CD8-positive, alpha-beta memory T cell (primary cell): ENCODE measurements around the gene ACTR3C. TPM values are rescaled to one million over a fixed set of nuclear protein-coding genes. Genes with fewer than 3 reads are reported as not detected.
A peak's percentile ranks its signal among the peaks of the same experiment; 100 is the strongest.
"Not testable (repeated sequence)": the region's sequence is repeated elsewhere in the genome, so short reads cannot be mapped to it uniquely, and the experiment has no call there.

Source experiments
- CTCF ChIA-PET: fragments of 350-600 bp; sonication (Branson Sonifier 250); formaldehyde crosslinking; loops from one replicate; lab custom pipeline; 2021; ENCODE audit warnings: antibody characterized with exemption; lab: Charles Lee
- POLR2A ChIA-PET: fragments of 350-600 bp; sonication (Branson Sonifier 250); formaldehyde crosslinking; loops from one replicate; lab custom pipeline; 2021; ENCODE audit warnings: antibody characterized with exemption; lab: Charles Lee
- DNase-seq, 5 donors: peaks; one replicate each; pipeline versions ENCODE4 v3.0.0 to v3.0.0-alpha.2; 2020 to 2022; ENCODE audit warnings: mixed read lengths in 1 of 5
- H3K27ac ChIP-seq: one replicate; pipeline ENCODE4 v1.7.0; 2013; ENCODE audit warnings: low read depth, mild to moderate bottlenecking, low read length, moderate library complexity
- H3K27me3 ChIP-seq: 2 replicates; pipeline ENCODE4 v1.7.0; 2013; ENCODE audit warnings: low read length, mild to moderate bottlenecking; ENCODE audit not compliant: insufficient read depth, poor library complexity, severe bottlenecking
- H3K36me3 ChIP-seq: 2 replicates; pipeline ENCODE4 v1.7.0; 2013; ENCODE audit warnings: mild to moderate bottlenecking, low read length, moderate library complexity; ENCODE audit not compliant: insufficient read depth
- H3K4me1 ChIP-seq: 2 replicates; pipeline ENCODE4 v1.7.0; 2013; ENCODE audit warnings: mild to moderate bottlenecking, low read length, moderate library complexity; ENCODE audit not compliant: insufficient read depth
- H3K4me3 ChIP-seq: 2 replicates; pipeline ENCODE4 v1.7.0; 2013; ENCODE audit warnings: mild to moderate bottlenecking, low read length
- H3K9me3 ChIP-seq: 2 replicates; pipeline ENCODE4 v1.7.0; 2013; ENCODE audit warnings: mild to moderate bottlenecking, low read length
- H3K27ac Mint-ChIP-seq, 8 donors: one replicate each; pipeline ENCODE4 v1.8.0; 2020 to 2021; ENCODE audit warnings: mixed read lengths in 8 of 8, mild to moderate bottlenecking in 6 of 8, inconsistent platforms in 3 of 8, moderate library complexity in 3 of 8
- H3K27me3 Mint-ChIP-seq, 2 donors: one replicate each; pipeline ENCODE4 v1.8.0; 2020 to 2021; ENCODE audit warnings: mixed read lengths in 2 of 2, mild to moderate bottlenecking in 1 of 2, moderate library complexity in 1 of 2
- H3K36me3 Mint-ChIP-seq, 3 donors: one replicate each; pipeline ENCODE4 v1.8.0; 2020 to 2021; ENCODE audit warnings: mixed read lengths in 3 of 3, inconsistent platforms in 1 of 3, mild to moderate bottlenecking in 1 of 3
- H3K4me1 Mint-ChIP-seq, 3 donors: one replicate each; pipeline ENCODE4 v1.8.0; 2020 to 2021; ENCODE audit warnings: mixed read lengths in 3 of 3, inconsistent platforms in 1 of 3, mild to moderate bottlenecking in 1 of 3
- H3K4me3 Mint-ChIP-seq, 7 donors: one replicate each; pipeline ENCODE4 v1.8.0; 2020 to 2021; ENCODE audit warnings: mixed read lengths in 7 of 7, mild to moderate bottlenecking in 6 of 7, moderate library complexity in 4 of 7, inconsistent platforms in 2 of 7
- H3K9me3 Mint-ChIP-seq, 5 donors: one replicate each; pipeline ENCODE4 v1.8.0; 2020 to 2022; ENCODE audit warnings: mixed read lengths in 5 of 5, mild to moderate bottlenecking in 3 of 5, moderate library complexity in 2 of 5, inconsistent platforms in 1 of 5
- polyA plus RNA-seq: library from polyadenylated mRNA; unstranded; fragments of 300-500 nt; fragmentation: Illumina TruSeq; gene quantifications from one replicate; pipeline ENCODE4 v1.2.3, GENCODE V29; 2021
- total RNA-seq, 2 experiments: library from RNA; stranded (reverse); gene quantifications; one replicate each; pipeline ENCODE4 v1.2.3, GENCODE V29; 2021

ACTR3C gene
- total and polyA plus RNA-seq, 3 experiments from 2014 or later = 4.5 to 6.6 (median 4.7) TPM

- H3K4me1 Mint-ChIP-seq, H3K4me1 ChIP-seq, H3K27ac ChIP-seq, CTCF ChIA-PET, H3K27me3 Mint-ChIP-seq, H3K27ac Mint-ChIP-seq, H3K27me3 ChIP-seq, H3K4me3 ChIP-seq, POLR2A ChIA-PET, H3K9me3 ChIP-seq, H3K9me3 Mint-ChIP-seq, H3K4me3 Mint-ChIP-seq, H3K36me3 ChIP-seq, DNase-seq, H3K36me3 Mint-ChIP-seq: not testable (repeated sequence)
Measured at GRCh38 chr7:150295027-150295426, 28.3 kb downstream of the ACTR3C start.

DNA sequence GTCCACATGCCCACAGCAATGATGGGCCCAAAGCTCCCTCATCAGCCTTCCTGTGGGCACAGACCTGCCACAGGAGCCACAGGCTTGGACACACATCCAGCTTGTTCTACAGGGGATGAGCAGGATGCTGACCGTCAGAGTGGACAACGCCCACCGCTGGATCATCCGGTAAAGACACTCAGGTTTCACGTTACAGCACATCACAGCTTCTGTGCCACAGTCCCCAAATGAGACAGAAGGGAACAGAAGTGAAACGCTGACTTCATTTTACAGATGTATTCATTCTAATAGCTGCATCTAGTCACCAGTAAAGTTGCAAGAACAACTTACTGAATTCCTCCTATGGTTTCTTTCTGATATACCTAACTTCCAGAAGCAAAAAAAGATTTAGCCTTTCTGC lies 33.0 kb downstream of the ACTR3C start:
- CTCF ChIA-PET, POLR2A ChIA-PET: not testable (repeated sequence)

GRCh38 chr7:150288816-150289215 lies 34.5 kb downstream of the ACTR3C start:
- H3K9me3 Mint-ChIP-seq, H3K4me3 ChIP-seq, H3K27ac Mint-ChIP-seq, H3K36me3 ChIP-seq, DNase-seq, H3K9me3 ChIP-seq, H3K27ac ChIP-seq, H3K27me3 ChIP-seq, POLR2A ChIA-PET, CTCF ChIA-PET, H3K27me3 Mint-ChIP-seq, H3K4me1 Mint-ChIP-seq, H3K4me1 ChIP-seq, H3K4me3 Mint-ChIP-seq: not testable (repeated sequence)
- peaks cover 0 to 12% (median 9%) of the 10 kb centered on the region in 3 donors for H3K36me3 Mint-ChIP-seq

More for the DNA sequence above, 33.0 kb downstream of the ACTR3C start:
- H3K27ac Mint-ChIP-seq, H3K36me3 ChIP-seq, H3K9me3 ChIP-seq, H3K4me3 Mint-ChIP-seq, H3K4me1 Mint-ChIP-seq, H3K4me1 ChIP-seq, H3K9me3 Mint-ChIP-seq, H3K27me3 ChIP-seq, H3K4me3 ChIP-seq, H3K27ac ChIP-seq, DNase-seq, H3K27me3 Mint-ChIP-seq: not testable (repeated sequence)
- H3K36me3 Mint-ChIP-seq = peaks cover 0 to 15% (median 9%) of the 10 kb centered on the region in 3 donors

- H3K27me3 Mint-ChIP-seq, POLR2A ChIA-PET, H3K9me3 Mint-ChIP-seq, H3K27ac Mint-ChIP-seq, DNase-seq, H3K4me3 Mint-ChIP-seq, CTCF ChIA-PET, H3K27ac ChIP-seq, H3K4me1 ChIP-seq, H3K4me3 ChIP-seq, H3K36me3 ChIP-seq, H3K9me3 ChIP-seq, H3K27me3 ChIP-seq, H3K4me1 Mint-ChIP-seq: not testable (repeated sequence)
- peaks cover 0 to 12% (median 9%) of the 10 kb centered on the region in 3 donors for H3K36me3 Mint-ChIP-seq
Measured at GRCh38 chr7:150287815-150288214, 35.5 kb downstream of the ACTR3C start.

DNA sequence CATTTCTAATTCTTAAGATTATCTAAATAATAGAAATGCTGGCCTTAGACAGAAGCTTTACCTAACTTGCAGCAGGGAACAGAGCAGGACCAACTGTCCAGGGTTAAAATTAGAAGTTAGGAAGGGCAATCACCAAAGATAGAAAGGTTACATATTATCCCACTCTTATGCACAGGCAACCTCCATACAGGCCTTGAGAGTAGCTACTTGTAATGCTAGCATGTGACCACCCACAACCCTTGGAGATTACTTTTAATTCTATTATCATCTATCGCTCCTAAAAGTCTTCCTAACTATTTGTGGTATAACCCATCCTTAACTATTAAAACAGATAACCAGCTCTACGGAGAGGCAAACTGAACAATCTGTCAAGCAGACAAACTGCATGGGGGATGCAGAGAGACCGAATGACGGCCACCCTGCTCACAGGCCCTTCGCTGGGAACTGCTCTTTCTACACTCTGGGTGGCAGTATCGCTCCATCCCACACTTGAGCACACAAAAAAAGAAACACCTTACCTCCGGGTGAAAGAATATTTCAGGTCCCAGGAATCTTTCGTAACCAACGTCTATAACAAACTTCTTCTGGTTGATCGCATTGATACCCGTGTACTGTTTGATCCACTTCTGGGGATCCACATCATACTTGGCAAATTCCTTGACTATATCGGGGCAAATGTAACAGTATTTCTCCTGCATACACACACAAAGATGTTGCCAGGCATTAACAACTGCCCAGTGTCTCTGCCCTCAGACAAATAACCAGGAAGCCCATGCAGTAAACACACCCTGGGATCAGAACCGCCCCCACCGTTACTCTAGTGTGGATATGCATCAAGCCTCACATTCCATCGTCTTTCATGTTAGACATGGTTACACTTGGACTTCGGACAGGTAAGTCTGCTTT lies 37.2 kb downstream of the ACTR3C start:
- H3K27ac Mint-ChIP-seq, H3K4me1 ChIP-seq, H3K4me1 Mint-ChIP-seq, H3K4me3 Mint-ChIP-seq, H3K27ac ChIP-seq, H3K4me3 ChIP-seq, H3K27me3 Mint-ChIP-seq, POLR2A ChIA-PET, H3K9me3 ChIP-seq, H3K36me3 ChIP-seq, H3K27me3 ChIP-seq, H3K9me3 Mint-ChIP-seq: not testable (repeated sequence)
- CTCF ChIA-PET = interaction anchor here (1.3 kb wide), 1 partner anchor 135 kb away, joined by 3 read pairs; no protein-coding TSS in a partner anchor
- DNase-seq = peak in 2 of 5 donors; percentile 30 to 42
- H3K36me3 Mint-ChIP-seq = peaks cover 0 to 12% (median 9%) of the 10 kb centered on the region in 3 donors

DNA sequence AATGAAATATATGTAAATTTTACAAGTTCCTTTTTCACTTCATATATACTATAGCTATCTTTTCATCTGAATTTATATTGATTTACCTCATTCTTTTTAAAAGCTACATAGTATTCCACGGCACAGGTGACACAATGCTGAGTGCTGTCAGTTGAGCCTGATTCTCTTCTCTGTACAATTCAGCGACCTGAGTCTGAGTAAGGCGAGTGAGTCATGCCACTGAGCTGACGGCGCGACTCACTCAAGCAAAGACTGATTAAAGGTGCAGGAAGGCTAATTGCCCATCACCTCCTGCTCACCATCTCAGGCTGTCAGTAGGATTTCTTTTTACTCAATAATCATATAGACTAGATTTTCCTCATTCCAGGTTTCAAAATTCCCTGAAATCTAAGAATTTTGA lies 39.7 kb downstream of the ACTR3C start:
- CTCF ChIA-PET, H3K4me3 ChIP-seq, POLR2A ChIA-PET, H3K27ac ChIP-seq, H3K36me3 ChIP-seq, H3K27me3 ChIP-seq, H3K4me1 Mint-ChIP-seq, H3K9me3 ChIP-seq, H3K4me3 Mint-ChIP-seq, H3K9me3 Mint-ChIP-seq, H3K36me3 Mint-ChIP-seq, DNase-seq, H3K27me3 Mint-ChIP-seq, H3K4me1 ChIP-seq: not testable (repeated sequence)
- peak overlapping the region in 1 of 8 donors; percentile 6 for H3K27ac Mint-ChIP-seq

DNA sequence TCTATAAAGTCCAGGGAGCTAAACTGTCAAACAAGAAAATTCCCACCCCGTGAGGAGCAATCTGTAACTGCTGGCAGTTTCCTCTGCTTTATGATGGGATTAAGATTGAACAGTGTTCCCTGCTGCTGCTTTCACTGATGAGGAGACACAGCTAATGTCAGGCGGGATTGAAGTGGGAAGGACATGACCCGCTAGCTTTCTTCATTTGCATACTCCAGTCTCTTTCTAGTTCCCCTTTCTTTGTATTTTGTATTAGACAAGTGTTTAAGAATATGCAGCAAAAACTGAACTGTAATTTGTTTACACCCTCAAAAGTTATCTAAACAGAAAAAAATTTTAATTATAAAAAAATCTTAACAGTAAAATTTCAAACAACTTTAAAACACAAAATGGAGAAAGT lies 40.2 kb downstream of the ACTR3C start:
- H3K36me3 ChIP-seq, H3K4me3 Mint-ChIP-seq, H3K27ac ChIP-seq, H3K27me3 ChIP-seq, H3K4me1 ChIP-seq, H3K27ac Mint-ChIP-seq, H3K4me3 ChIP-seq, CTCF ChIA-PET, DNase-seq, POLR2A ChIA-PET, H3K27me3 Mint-ChIP-seq, H3K36me3 Mint-ChIP-seq, H3K4me1 Mint-ChIP-seq, H3K9me3 ChIP-seq, H3K9me3 Mint-ChIP-seq: not testable (repeated sequence)

DNA sequence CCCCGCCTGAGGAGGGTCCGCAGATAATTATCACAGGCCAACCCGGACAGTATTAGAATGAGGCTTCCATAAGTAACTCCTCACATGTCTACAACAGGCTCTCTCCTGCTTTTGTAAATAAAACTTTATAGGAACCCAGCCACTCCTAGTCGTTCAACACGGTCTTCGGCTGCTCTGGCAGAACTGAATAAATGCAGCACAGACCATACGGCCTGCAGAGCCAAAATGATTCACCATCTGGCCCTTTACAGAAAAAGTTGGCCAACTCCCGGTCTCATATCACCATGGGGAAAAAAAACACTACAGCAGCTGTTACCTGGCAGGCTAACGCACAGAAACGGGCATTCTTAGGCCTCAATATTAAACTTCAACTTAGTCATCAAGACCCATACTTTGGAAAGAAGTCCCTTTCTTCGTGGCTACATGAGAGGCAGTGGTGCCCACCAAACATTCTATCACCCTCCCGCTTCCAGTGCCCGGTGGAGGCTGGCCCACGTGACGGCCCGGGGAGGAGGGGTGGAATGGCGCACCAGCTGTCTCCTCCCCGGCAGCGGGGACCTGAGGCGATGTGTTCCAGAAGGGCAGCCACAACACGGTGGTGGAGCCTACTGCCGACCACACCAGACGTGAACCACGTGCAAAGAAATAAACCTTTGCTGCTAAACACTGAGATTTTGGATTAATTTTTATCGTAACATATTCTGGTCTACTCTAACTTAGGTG lies 41.5 kb downstream of the ACTR3C start:
- DNase-seq, H3K27me3 Mint-ChIP-seq, H3K4me3 ChIP-seq, H3K4me1 Mint-ChIP-seq, H3K9me3 Mint-ChIP-seq, H3K27ac Mint-ChIP-seq, POLR2A ChIA-PET, H3K4me1 ChIP-seq, H3K36me3 ChIP-seq, H3K27me3 ChIP-seq, CTCF ChIA-PET, H3K27ac ChIP-seq, H3K36me3 Mint-ChIP-seq, H3K9me3 ChIP-seq, H3K4me3 Mint-ChIP-seq: not testable (repeated sequence)
